ENCODE measurements around the gene KRTAP5-11.

- no peak for TF ChIP-seq POLR2A (IDR thresholded peaks at IDR 0.05; ENCODE audit: low read length)
- TF ChIP-seq GATA1 (IDR thresholded peaks at IDR 0.05; ENCODE audit: low read depth, low read length) = no peak
Observed at GRCh38 chr11:71548716-71549151, 33.9 kb downstream of the KRTAP5-11 start.
